Islet of Langerhans (tissue), 1 donor: ENCODE data around the gene PPIA.
"Not testable (repeated sequence)": the region's sequence is repeated elsewhere in the genome, so short reads cannot be mapped to it uniquely, and the experiment has no call there.

ENCODE experiments used
- FAIRE-seq: peaks from one replicate; lab custom pipeline; 2011; peaks lifted over from hg19 to GRCh38; lab: Jason Lieb, UNC

The PPIA gene

DNA sequence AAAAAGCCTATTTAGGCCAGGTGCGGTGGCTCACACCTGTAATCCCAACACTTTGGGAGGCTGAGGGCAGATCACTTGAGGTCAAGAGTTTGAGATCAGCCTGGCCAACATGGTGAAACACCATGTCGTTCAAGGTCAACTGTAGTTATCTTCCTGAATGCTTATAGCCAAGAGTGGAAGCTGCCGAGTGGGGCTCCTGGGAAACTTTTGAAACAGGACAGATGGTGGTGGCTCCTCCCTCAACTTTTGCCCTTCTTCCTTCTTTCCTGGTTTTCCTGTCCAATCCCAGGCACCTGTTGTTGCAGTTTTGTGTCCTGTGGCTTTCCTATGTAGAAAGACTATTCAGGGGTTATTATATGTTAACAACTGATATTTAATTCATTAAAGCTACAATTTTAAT lies 8.7 kb upstream of the PPIA start:
- no peak for FAIRE-seq

GRCh38 chr7:44789990-44790389 lies 6.5 kb upstream of the PPIA start:
- no peak for FAIRE-seq

GRCh38 chr7:44791278-44792219 lies 4.9 kb upstream of the PPIA start:
- no peak for FAIRE-seq

DNA sequence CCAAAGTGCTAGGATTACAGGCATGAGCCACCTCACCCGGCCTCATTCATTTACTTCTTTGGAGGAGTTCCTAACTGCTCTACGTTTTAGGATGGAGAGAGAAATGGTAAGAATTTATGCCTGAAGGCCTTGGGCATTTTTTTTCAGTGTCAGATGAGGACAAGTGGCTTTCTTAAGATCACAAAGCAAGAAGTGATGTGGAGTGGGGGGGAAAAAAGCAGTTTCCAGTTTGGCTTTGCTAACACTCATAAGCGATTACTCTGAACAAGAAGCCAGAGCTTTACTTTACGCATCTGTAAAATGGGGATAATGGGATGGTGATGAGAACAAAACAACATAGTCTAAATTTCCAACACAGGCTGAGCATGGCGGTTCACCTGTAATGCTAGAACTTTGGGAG lies 2.6 kb upstream of the PPIA start:
- FAIRE-seq = no peak

DNA sequence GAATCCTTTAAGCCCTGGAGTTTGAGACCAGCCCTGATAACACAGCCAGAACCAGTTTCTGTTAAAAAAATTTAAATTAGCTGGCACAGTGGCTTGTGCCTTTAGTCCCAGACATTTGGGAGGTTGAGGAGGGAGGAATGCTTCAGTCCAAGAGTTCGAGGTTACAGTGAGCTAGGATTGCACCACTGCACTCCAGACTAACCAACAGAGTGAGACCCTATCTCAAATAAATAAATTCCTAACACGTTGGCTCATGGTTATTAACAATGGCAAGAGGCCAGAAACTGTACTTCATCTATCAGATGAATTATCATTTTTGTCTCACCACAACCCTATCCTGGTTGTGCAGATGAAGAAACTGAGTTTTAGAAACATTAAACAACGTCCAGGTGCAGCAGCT lies 2.1 kb upstream of the PPIA start:
- no peak for FAIRE-seq

- FAIRE-seq = no peak
These were observed 412 bp upstream of the PPIA start for GRCh38 chr7:44796034-44796503.

DNA sequence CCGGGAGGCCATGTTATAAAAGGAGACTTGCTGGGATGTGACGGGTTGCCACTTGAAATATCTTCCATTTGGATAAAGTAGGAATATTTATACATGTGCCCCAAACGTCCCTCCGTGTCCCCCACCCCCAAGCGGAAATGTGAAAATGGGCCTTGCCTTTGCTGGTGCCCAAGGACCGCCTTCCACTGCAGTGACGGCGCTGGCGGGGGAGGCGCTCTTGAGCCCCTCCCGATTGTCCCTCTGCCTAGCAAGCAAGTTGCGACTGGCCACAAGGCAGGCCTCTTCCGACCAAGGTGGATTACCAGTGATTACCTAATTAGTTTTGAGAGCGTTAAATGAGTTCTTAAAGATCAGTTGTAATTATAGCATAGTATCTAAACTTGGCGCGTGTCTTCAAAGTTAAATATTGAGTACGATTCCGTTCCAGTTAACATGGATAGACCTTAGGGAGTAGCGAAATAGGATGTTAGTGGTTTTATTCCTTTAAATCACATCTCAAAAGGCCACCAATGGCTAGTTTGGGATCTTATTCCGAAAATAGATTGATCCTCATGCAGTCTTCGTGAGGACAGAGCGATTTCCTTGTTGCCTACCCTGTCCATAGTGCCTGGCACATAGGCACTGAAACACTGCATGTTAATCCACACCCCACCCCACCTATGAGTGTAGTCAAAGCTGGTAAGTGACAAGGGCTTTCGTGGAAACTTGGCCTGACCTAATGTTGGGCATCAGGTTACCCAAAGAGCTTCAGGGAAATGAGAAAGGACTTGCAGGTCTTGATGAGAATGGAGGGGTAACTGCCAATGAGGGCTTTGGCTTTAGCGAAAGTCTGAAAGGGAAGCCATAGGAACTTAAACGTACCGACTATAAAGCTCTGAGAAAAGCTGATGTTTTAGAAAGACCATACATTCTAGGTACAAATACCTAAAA lies 1.1 kb downstream of the PPIA start:
- FAIRE-seq = peak; percentile 56

GRCh38 chr7:44798649-44799305 lies 2.3 kb downstream of the PPIA start:
- no peak for FAIRE-seq

- no peak for FAIRE-seq
These were observed 3.5 kb downstream of the PPIA start for GRCh38 chr7:44799939-44800338.

GRCh38 chr7:44801890-44802289 lies 5.4 kb downstream of the PPIA start:
- no peak for FAIRE-seq

DNA sequence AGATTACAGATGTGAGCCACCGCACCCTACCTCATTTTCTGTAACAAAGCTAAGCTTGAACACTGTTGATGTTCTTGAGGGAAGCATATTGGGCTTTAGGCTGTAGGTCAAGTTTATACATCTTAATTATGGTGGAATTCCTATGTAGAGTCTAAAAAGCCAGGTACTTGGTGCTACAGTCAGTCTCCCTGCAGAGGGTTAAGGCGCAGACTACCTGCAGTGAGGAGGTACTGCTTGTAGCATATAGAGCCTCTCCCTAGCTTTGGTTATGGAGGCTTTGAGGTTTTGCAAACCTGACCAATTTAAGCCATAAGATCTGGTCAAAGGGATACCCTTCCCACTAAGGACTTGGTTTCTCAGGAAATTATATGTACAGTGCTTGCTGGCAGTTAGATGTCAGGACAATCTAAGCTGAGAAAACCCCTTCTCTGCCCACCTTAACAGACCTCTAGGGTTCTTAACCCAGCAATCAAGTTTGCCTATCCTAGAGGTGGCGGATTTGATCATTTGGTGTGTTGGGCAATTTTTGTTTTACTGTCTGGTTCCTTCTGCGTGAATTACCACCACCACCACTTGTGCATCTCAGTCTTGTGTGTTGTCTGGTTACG lies 6.0 kb downstream of the PPIA start:
- FAIRE-seq = no peak

DNA sequence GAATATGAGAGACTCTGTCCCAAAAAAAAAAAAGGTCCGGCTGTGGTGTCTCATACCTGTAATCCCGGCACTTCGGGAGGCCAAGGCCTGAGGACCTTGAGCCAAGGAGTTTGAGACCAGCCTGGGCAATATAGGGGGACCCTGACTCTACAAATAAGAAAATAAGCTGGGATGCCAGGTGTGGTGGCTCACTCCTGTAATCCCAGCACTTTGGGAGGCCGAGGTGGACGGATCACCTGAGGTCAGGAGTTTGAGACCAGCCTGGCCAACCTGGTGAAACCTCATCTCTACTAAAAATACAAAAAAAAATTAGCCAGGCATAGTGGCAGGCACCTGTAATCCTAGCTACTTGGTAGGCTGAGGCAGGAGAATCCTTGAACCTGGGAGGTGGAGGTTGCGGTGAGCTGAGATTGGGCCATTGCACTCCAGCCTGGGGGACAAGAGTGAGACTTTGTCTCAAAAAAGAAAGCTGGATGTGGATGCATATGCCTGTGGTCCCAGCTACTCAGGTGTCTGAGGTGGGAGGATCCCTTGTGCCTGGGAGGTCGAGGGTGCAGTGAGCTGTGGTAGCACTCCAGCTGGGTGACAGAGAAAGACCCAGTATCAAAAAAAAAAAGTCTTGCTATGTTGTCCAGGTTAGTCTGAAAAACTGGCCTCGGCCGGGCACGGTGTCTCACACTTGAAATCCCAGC lies 7.5 kb downstream of the PPIA start:
- not testable (repeated sequence) for FAIRE-seq

DNA sequence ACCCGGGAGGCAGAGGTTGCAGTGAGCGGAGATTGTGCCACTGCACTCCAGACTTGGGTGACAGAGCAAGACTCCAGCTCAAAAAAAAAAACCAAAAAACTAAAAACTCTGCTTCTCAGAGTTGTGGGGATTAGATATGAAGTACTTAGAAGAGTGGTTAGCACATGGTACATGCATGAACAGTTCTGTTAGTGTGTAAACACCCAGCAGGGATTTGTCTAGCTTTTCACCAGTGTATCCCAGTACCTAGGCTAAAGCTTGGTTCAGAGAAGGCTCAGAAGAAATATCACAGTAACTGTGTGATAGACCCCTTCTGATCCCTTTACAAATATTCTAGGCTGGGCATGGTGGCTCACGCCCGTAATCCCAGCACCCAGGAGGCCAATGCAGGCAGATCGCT lies 9.5 kb downstream of the PPIA start:
- no peak for FAIRE-seq

- FAIRE-seq = no peak
These were observed 12.5 kb downstream of the PPIA start for GRCh38 chr7:44808914-44809393.

DNA sequence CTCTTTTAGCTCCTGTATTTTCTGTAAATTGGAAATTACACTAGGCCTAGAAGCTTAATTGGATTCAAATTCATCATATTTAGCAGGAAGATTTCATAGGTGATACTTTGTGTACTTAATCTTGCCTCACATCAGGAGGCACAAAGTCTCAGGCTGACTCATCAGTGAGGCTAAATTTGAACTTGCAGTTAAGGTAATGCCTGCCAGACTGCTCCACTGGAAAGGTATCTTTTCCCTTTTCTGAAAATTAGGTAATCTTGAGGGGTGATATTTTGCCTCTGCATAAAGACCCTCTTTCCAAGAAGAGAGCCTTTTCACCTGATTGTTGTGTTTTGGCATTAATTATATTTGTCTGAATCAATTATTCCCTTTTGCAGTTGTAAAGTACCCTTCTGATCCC lies 14.6 kb downstream of the PPIA start:
- FAIRE-seq = peak; percentile 30

DNA sequence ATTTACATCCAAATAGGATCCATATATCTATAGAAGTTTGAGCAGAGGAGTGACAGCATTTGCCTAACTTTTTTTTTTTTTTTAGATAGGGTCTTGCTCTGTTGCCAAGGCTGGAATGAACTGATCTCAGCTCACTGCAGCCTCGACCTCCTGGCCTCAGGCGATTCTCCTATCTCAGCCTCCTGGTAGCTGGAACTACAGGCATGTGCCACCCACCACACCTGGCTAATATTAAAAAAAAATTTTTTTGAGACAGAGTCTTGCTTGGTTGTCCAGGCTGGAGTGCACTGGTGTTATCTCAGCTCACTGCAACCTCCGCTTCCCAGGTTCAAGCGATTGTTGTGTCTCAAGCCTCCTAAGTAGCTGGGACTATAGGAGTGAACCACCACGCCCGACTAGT lies 15.1 kb downstream of the PPIA start:
- no peak for FAIRE-seq

DNA sequence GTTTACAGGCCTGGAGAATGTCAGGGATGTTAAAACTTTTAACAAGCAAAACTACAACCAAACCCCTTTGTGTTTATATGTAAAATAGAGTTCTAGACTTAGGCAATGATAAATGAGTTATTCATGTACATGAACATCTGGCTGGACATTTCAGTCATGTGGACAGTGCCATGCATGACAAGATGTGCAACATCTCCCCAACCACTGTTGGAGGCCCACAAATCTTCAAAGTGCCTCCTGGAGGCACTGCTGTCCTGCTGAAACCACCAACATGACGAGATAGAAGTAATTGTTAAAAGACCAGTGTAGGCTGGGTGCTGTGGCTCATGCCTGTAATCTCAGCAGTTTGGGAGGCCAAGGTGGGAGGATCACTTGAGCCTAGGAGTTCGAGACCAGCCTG lies 18.4 kb downstream of the PPIA start:
- FAIRE-seq = no peak

DNA sequence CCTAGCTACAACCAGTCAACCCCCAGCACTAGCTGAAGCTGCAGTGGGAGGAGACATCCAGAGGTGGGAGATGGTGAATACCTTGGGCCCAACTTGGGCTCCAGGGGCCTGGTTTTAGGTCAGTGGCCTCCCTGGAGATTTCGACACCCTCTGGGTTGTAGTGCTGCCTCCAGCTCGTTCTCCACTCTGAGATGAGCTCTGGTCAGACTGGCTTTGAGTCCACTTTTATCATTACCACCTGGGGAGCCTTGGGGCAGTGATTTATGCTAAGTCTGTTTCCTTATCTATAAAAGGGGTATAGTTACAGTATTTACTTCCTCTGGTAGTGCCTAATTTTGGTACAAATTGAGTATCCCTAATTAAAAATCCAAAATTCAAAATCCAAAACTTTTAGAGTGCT lies 22.8 kb downstream of the PPIA start:
- no peak for FAIRE-seq

DNA sequence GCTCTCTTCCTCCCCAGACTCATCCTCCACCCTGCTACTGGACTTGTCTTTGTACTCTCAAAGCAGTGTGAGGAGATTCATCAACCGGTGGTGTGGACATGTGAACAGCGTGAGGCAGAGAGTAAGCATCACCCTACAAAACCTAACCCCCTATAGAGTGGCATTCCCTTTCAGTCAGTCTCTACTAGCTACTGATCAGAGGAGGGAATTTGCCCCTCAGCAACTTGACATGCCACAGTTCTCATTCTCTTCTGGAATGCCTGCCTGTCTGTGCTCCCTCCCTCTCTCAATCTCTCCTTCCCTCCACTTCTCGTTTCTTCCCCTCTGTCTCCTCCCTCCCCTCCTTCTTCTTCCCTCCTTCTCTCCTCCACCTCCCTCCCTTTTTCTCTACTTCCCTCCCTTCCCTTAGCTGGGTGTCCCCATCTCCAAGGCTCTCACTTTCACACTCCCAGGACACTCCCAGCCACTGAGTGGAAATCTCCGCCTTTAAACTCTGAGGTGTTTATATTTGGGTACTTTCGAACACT lies 26.8 kb downstream of the PPIA start:
- FAIRE-seq = no peak

DNA sequence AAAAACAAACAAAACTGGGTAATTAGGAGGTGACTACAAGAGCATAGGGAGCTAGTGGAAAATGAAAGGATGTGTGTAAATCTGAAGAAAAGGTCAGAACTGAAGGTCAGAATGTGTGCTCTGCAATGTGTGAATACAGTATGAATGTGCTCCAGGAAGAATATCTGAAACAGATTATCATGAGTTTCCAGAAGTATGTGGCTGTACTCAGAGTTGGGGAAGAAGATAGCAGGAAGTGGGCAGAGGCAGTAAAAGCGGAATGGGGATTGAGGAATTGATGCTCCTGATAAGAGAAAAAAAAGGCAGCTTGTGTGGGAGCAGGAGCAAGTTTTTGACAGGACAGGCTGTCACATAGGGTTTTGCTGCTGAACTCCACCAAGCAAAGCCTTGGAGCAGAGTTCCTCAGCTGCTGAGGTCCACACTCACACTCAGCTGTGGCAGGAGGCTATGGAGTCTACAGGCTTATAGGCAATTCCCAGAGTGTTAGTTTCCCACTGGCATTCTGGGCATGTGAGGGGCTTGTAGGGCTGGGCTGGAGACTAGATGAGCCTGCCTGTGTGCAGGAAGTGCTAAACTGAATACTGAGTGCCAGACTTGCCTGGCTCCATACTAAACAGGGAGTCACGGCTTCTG lies 28.5 kb downstream of the PPIA start:
- FAIRE-seq = no peak

DNA sequence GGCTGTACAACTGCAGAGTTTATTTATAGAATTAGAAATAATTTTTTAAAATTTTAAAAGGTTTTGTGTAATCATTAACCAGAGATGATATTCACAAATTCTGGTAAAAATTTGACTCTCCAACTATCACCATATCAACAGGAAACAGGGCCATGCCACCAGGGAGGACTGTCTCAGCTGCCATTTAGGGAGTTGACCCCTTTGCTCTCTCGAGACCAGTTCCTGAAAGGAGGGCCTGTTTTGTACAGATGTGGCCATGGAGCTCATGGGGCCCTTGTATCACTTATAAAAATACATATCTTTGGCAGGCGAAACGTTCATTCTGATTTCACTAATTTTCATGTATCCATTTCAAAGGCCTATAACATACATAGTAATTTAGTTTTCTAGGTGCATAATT lies 31.1 kb downstream of the PPIA start:
- no peak for FAIRE-seq
